GM06990 (cell line): ENCODE results near the gene TTC24.
"Not testable (repeated sequence)": the region's sequence is repeated elsewhere in the genome, so short reads cannot be mapped to it uniquely, and the experiment has no call there.

Experiments
- DNase-seq: peaks from one replicate; pipeline ENCODE4 v3.0.0-alpha.2; 2011; ENCODE audit not compliant: insufficient read length; ENCODE audit errors: extremely low read depth
- H3K27me3 ChIP-seq: replicated peaks from 2 replicates; pipeline ENCODE4 v1.6.0; 2011; ENCODE audit warnings: low read length; ENCODE audit not compliant: control insufficient read depth, insufficient read depth
- H3K36me3 ChIP-seq: 2 replicates; pipeline ENCODE4 v1.5.1; 2011; ENCODE audit warnings: low read length; ENCODE audit not compliant: control insufficient read depth, insufficient read depth
- H3K4me3 ChIP-seq: replicated peaks from 2 replicates; pipeline ENCODE4 v1.5.1; 2011; ENCODE audit warnings: low read depth, mild to moderate bottlenecking, control low read depth, low read length
- CTCF ChIP-seq: IDR thresholded peaks from 2 replicates; pipeline ENCODE4 v1.5.1; 2011; ENCODE audit warnings: low read length, control low read depth, mild to moderate bottlenecking, inconsistent platforms; ENCODE audit not compliant: insufficient read depth, poor library complexity, severe bottlenecking

Gene TTC24

GRCh38 chr1:156549831-156550230 lies 29.7 kb upstream of the TTC24 start:
- H3K36me3 ChIP-seq: peaks cover 4% of the 10 kb centered on the region; the same call in 1 of the 2 replicates
- no peak overlapping the region for H3K4me3 ChIP-seq
- no peaks in the 10 kb centered on the region for H3K27me3 ChIP-seq
- DNase-seq: no peak
- TF ChIP-seq CTCF: no peak

- DNase-seq: no peak
- TF ChIP-seq CTCF: no peak
- no peak overlapping the region for H3K4me3 ChIP-seq
- H3K27me3 ChIP-seq: no peaks in the 10 kb centered on the region
- peaks cover 4% of the 10 kb centered on the region; the same call in 1 of the 2 replicates for H3K36me3 ChIP-seq
These were observed 29.2 kb upstream of the TTC24 start for GRCh38 chr1:156550346-156550745.

- no peak for TF ChIP-seq CTCF
- DNase-seq: no peak
- no peak overlapping the region for H3K4me3 ChIP-seq
- peaks cover 4% of the 10 kb centered on the region; the same call in 1 of the 2 replicates for H3K36me3 ChIP-seq
- H3K27me3 ChIP-seq: no peaks in the 10 kb centered on the region
These were observed 28.4 kb upstream of the TTC24 start for GRCh38 chr1:156551066-156551643.

- H3K4me3 ChIP-seq: no peak overlapping the region
- H3K36me3 ChIP-seq: peaks cover 5% of the 10 kb centered on the region
- TF ChIP-seq CTCF: no peak
- no peaks in the 10 kb centered on the region for H3K27me3 ChIP-seq
- DNase-seq: no peak
These were observed 27.7 kb upstream of the TTC24 start for GRCh38 chr1:156551869-156552268.

GRCh38 chr1:156552518-156552917 lies 27.0 kb upstream of the TTC24 start:
- no peak overlapping the region for H3K4me3 ChIP-seq
- TF ChIP-seq CTCF: no peak
- DNase-seq: no peak
- H3K36me3 ChIP-seq: peaks cover 5% of the 10 kb centered on the region
- H3K27me3 ChIP-seq: no peaks in the 10 kb centered on the region

GRCh38 chr1:156552937-156553336 lies 26.6 kb upstream of the TTC24 start:
- H3K36me3 ChIP-seq, H3K27me3 ChIP-seq, DNase-seq, H3K4me3 ChIP-seq: not testable (repeated sequence)
